ENCODE measurements around the gene OCA2. TPM values are rescaled to one million over a fixed set of nuclear protein-coding genes. Genes with fewer than 3 reads are reported as not detected.

Gene OCA2
- total and polyA plus RNA-seq, 2 of the 13 experiments (the other 11 are each of a cell fraction or from before 2014, with no cell fraction given), result 0.02 to 0.05 TPM

GRCh38 chr15:28017423-28017924 is 81.6 kb downstream of the OCA2 start:
- no peaks in the 10 kb centered on the region for H3K9me3 ChIP-seq (ENCODE audit: low read length)
- H3K4me1 ChIP-seq (ENCODE audit: insufficient read depth, low read length), result peaks cover 24% of the 10 kb centered on the region
- intact Hi-C loops (cut with micrococcal nuclease; ENCODE audit: unreplicated experiment), result no loop called here
- no peak overlapping the region for H3K9ac ChIP-seq (ENCODE audit: insufficient read depth, low read depth, low read length)
- no peak overlapping the region for H3K27ac ChIP-seq (ENCODE audit: extremely low read length, insufficient read depth, low read length)
- H3K36me3 ChIP-seq (replicated peaks in 1 of 2; ENCODE audit: control insufficient read depth in 1 of 2, insufficient read depth in 2 of 2, low read length in 2 of 2), result no peaks in the 10 kb centered on the region
- H3K79me2 ChIP-seq (ENCODE audit: insufficient read depth, low read length), result no peaks in the 10 kb centered on the region
- H3K4me2 ChIP-seq (ENCODE audit: low read depth, low read length), result peak overlapping the region; percentile 22; the same call in 1 of the 2 replicates
- ATAC-seq (peak; percentile 89), DNase-seq (ENCODE audit: low spot score) (peak; percentile 73), FAIRE-seq (no peak)
- ChIA-PET POLR2A (no interaction called here), CTCF (ENCODE audit: low intra/inter-chr PET ratio, low total read pairs) (interaction anchor here (1.2 kb wide), 1 partner anchor 337 kb away, joined by 5 read pairs; no protein-coding TSS in a partner anchor)
- H4K20me1 ChIP-seq (ENCODE audit: insufficient read depth, low read length), result no peaks in the 10 kb centered on the region
- H3K27me3 ChIP-seq (ENCODE audit: control insufficient read depth in 1 of 2, insufficient read depth in 2 of 2, low read length in 2 of 2), result no peaks in the 10 kb centered on the region
- no TSS peak for BruUV-seq (replicated peaks)
- no peak overlapping the region for H3K4me3 ChIP-seq (replicated peaks in 1 of 3; ENCODE audit: insufficient read depth in 1 of 3, low read depth in 2 of 3, low read length in 3 of 3)
- 42% methylated on average over 2 of the region's 10 CpGs for WGBS (ENCODE audit: low lambda C conversion rate)
- H2AFZ ChIP-seq (ENCODE audit: low read length), result no peak overlapping the region
- in situ Hi-C loops (cut with HindIII; ENCODE audit: extremely low pct_ligation_motif_present, low pct_unique_long_range_greater_than_20kb), result loop anchor here (10.0 kb wide), 1 partner anchor 343 kb away; no protein-coding TSS in a partner anchor
- TF ChIP-seq AHR (CRISPR knock-in tag; IDR thresholded peaks at IDR 0.05) (no peak), BHLHE40 (IDR thresholded peaks at IDR 0.05; ENCODE audit: low read length) (peak; percentile 63), FLYWCH1 (CRISPR knock-in tag; IDR thresholded peaks at IDR 0.05) (no peak), ZNF256 (CRISPR knock-in tag; conservative IDR thresholded peaks at IDR 0.05) (no peak), CEBPB (IDR thresholded peaks at IDR 0.05; ENCODE audit: borderline replicate concordance, low read depth, low read length) (peak; percentile 84), ZNF777 (CRISPR knock-in tag; IDR thresholded peaks at IDR 0.05) (no peak), HCFC1 (IDR thresholded peaks at IDR 0.05; ENCODE audit: low read depth, low read length) (no peak), BRCA1 (CRISPR knock-in tag; IDR thresholded peaks at IDR 0.05) (0 out of 2 replicates have a peak, but pooled peaks have one; percentile 62), NBN (conservative IDR thresholded peaks at IDR 0.05) (no peak), KMT2A (CRISPR knock-in tag; IDR thresholded peaks at IDR 0.05) (no peak), BCL6 (CRISPR knock-in tag; IDR thresholded peaks at IDR 0.05) (no peak), ZNF431 (CRISPR knock-in tag; IDR thresholded peaks at IDR 0.05; ENCODE audit: borderline replicate concordance, low read depth) (peak; percentile 94), TBX2 (CRISPR knock-in tag; IDR thresholded peaks at IDR 0.05; ENCODE audit: borderline replicate concordance) (no peak), ARID5B (CRISPR knock-in tag; IDR thresholded peaks at IDR 0.05) (peak; percentile 68), STAG1 (CRISPR knock-in tag; IDR thresholded peaks at IDR 0.05) (peak; percentile 63), KDM5B (CRISPR knock-in tag; IDR thresholded peaks at IDR 0.05; ENCODE audit: borderline replicate concordance) (no peak), ZFP37 (CRISPR knock-in tag; IDR thresholded peaks at IDR 0.05; ENCODE audit: borderline replicate concordance) (no peak; the same call in 1 of the 2 replicates), ZNF891 (CRISPR knock-in tag; IDR thresholded peaks at IDR 0.05) (peak; percentile 57; the same call in 1 of the 2 replicates), JDP2 (CRISPR knock-in tag; IDR thresholded peaks at IDR 0.05; ENCODE audit: borderline replicate concordance) (no peak), HMG20A (CRISPR knock-in tag; IDR thresholded peaks at IDR 0.05; ENCODE audit: borderline replicate concordance) (0 out of 2 replicates have a peak, but pooled peaks have one; percentile 47), ZNF496 (CRISPR knock-in tag; IDR thresholded peaks at IDR 0.05; ENCODE audit: insufficient replicate concordance) (no peak), JUND (CRISPR knock-in tag; IDR thresholded peaks at IDR 0.05) (no peak)

Measured in HepG2 (cell line).